Right lobe of liver (tissue), 6 donors: Measurements from ENCODE around the gene PHF2. TPM values are rescaled to one million over a fixed set of nuclear protein-coding genes. Genes with fewer than 3 reads are reported as not detected.

Source experiments
- ATAC-seq, 4 donors: fragments of 200-7000 bp; cut with Tn5 transposase; one replicate each; pipeline ENCODE4 v1.9.1; 2020; ENCODE audit warnings: mild to moderate bottlenecking in 4 of 4, moderate library complexity in 4 of 4
- DNase-seq, 3 donors: peaks; one replicate each; pipeline ENCODE4 v3.0.0-alpha.2; 2020
- H3K27ac ChIP-seq, 3 donors: fragments of 200-600 bp; one replicate each; pipeline ENCODE4 v1.8.0; 2022
- H3K27me3 ChIP-seq, 2 donors: fragments of 200-600 bp; one replicate each; pipeline ENCODE4 v1.8.0; 2022
- H3K36me3 ChIP-seq, 4 donors: fragments of 200-600 bp; sonication (generic) in 1 of 4; one replicate each; pipeline versions ENCODE4 v1.5.1 to v1.8.0; 2017 to 2022; ENCODE audit warnings: control low read depth in 1 of 4
- H3K4me1 ChIP-seq, 4 donors: fragments of 200-600 bp; sonication (generic) in 1 of 4; one replicate each; pipeline versions ENCODE4 v1.5.1 to v1.8.0; 2017 to 2022; ENCODE audit warnings: control low read depth in 1 of 4
- H3K4me3 ChIP-seq, 3 donors: fragments of 200-600 bp; one replicate each; pipeline ENCODE4 v1.8.0; 2022
- H3K9me3 ChIP-seq, 4 donors: fragments of 200-600 bp; sonication (generic) in 1 of 4; one replicate each; pipeline versions ENCODE4 v1.5.1 to v1.8.0; 2017 to 2022; ENCODE audit warnings: control low read depth in 1 of 4
- CTCF ChIP-seq, 4 donors: fragments of 200-600 bp in 3 of 4; fragments of 450-650 bp in 1 of 4; IDR thresholded peaks; one replicate each; pipeline versions ENCODE4 v1.5.1 to v1.8.0; 2016 to 2022; ENCODE audit warnings: antibody characterized with exemption in 4 of 4, mild to moderate bottlenecking in 2 of 4
- POLR2A ChIP-seq: fragments of 450-650 bp; IDR thresholded peaks from one replicate; pipeline ENCODE4 v1.6.1; 2017; ENCODE audit warnings: antibody characterized with exemption, mild to moderate bottlenecking
- whole genome bisulfite sequencing: methylation state at CpG from one replicate; pipeline ENCODE4 v1.1.6; 2018; ENCODE audit warnings: low coverage, low lambda C conversion rate; ENCODE audit not compliant: insufficient coverage; ENCODE audit errors: missing lambda C conversion rate; 5-methylcytosine and 5-hydroxymethylcytosine counted together
- intact Hi-C, 2 donors: fragments of 100-400 bp; cut with DNase I; formaldehyde crosslinking; loops; one replicate each; pipeline versions ENCODE4 v1.11.2 to v1.14.1; 2022
- total RNA-seq, 6 experiments: library from RNA; depleted of rRNA in 2 of 6; stranded (reverse); fragments of >200 nt in 2 of 6; fragmentation: NEBNext Ultra II Directional in 3 of 6; extraction: Animal tissue kit (Norgen Biotek cat#: 25700) in 3 of 6; gene quantifications; one replicate each; pipeline versions ENCODE4 v1.1.0 to v1.2.4, GENCODE V29; 2016 to 2023
- donor health status: DM: no; HTN: yes; CAD: no.
- donor health status: DM: no; HTN: no; CAD: no.
- donor health status: DM: no; HTN: no; CAD: no.
- donor health status: DM: no; HTN: yes; CAD: no.
- donor health status: DM: no; HTN: yes; CAD: no.

PHF2 gene
- total RNA-seq, 6 experiments from 2014 or later, result 6.3 to 8.5 (median 6.8) TPM

GRCh38 chr9:93598647-93599241 lies 22.4 kb downstream of the PHF2 start:
- ATAC-seq, result no peak
- H3K4me3 ChIP-seq, result no peak overlapping the region
- 71% methylated on average over 9 of the region's 11 CpGs for WGBS
- peak in 1 of 3 donors; percentile 26 for DNase-seq
- H3K4me1 ChIP-seq, result no peaks in the 10 kb centered on the region
- H3K36me3 ChIP-seq, result no peaks in the 10 kb centered on the region
- intact Hi-C loops, result no loop called here
- H3K27me3 ChIP-seq, result no peaks in the 10 kb centered on the region
- no peaks in the 10 kb centered on the region for H3K9me3 ChIP-seq
- no peak overlapping the region for H3K27ac ChIP-seq
- TF ChIP-seq CTCF (IDR thresholded peaks at IDR 0.05), result no peak

- ATAC-seq, result peak in 1 of 4 donors; percentile 16
- 64% methylated on average over 4 of the region's 17 CpGs for WGBS
- H3K9me3 ChIP-seq, result no peaks in the 10 kb centered on the region
- H3K36me3 ChIP-seq, result no peaks in the 10 kb centered on the region
- H3K27me3 ChIP-seq, result no peaks in the 10 kb centered on the region
- no peak overlapping the region for H3K27ac ChIP-seq
- DNase-seq, result peak in 1 of 3 donors; percentile 16
- no peak overlapping the region for H3K4me3 ChIP-seq
- intact Hi-C loops, result no loop called here
- no peaks in the 10 kb centered on the region for H3K4me1 ChIP-seq
- TF ChIP-seq POLR2A (no peak), CTCF (IDR thresholded peaks at IDR 0.05) (no peak)
Measured at GRCh38 chr9:93599571-93600403, 23.4 kb downstream of the PHF2 start.

- intact Hi-C loops, result no loop called here
- Histone ChIP-seq H3K9me3 (no peaks in the 10 kb centered on the region), H3K4me3 (no peak overlapping the region), H3K27me3 (no peaks in the 10 kb centered on the region), H3K36me3 (no peaks in the 10 kb centered on the region), H3K27ac (no peak overlapping the region), H3K4me1 (no peaks in the 10 kb centered on the region)
- TF ChIP-seq POLR2A (no peak), CTCF (IDR thresholded peaks at IDR 0.05) (no peak)
- DNase-seq, result peak in 1 of 3 donors; percentile 24
- ATAC-seq, result peak in 1 of 4 donors; percentile 10
- no CpG with 5 or more reads among the region's 3 CpGs for WGBS
Measured at GRCh38 chr9:93600504-93600903, 24.1 kb downstream of the PHF2 start.

GRCh38 chr9:93601063-93601462 lies 24.7 kb downstream of the PHF2 start:
- no peak for DNase-seq
- Histone ChIP-seq H3K36me3 (no peaks in the 10 kb centered on the region), H3K27me3 (no peaks in the 10 kb centered on the region), H3K4me3 (no peak overlapping the region), H3K9me3 (no peaks in the 10 kb centered on the region), H3K27ac (no peak overlapping the region), H3K4me1 (no peaks in the 10 kb centered on the region)
- WGBS, result 72% methylated on average over 4 of the region's 4 CpGs
- no peak for TF ChIP-seq POLR2A
- TF ChIP-seq CTCF (IDR thresholded peaks at IDR 0.05), result no peak
- no peak for ATAC-seq
- intact Hi-C loops, result no loop called here
